Mesenchymal stem cell (in vitro differentiated cells and primary cell): ENCODE data around the gene FGB.
A peak's percentile ranks its signal among the peaks of the same experiment; 100 is the strongest.

Experiments
- DNase-seq: peaks from one replicate; pipeline ENCODE4 v3.0.0-alpha.2; 2013
- H2AFZ ChIP-seq: one replicate; pipeline ENCODE4 v1.6.1; 2013; ENCODE audit warnings: low read depth, mild to moderate bottlenecking, control low read depth, inconsistent platforms, low read length, moderate library complexity
- H2AK5ac ChIP-seq: 2 replicates; pipeline ENCODE4 v1.6.1; 2013; ENCODE audit warnings: low read length, moderate library complexity, mild to moderate bottlenecking, inconsistent platforms; ENCODE audit not compliant: severe bottlenecking
- H2BK120ac ChIP-seq: one replicate; pipeline ENCODE4 v1.6.1; 2013; ENCODE audit warnings: low read depth, mild to moderate bottlenecking, inconsistent platforms, low read length, moderate library complexity
- H2BK12ac ChIP-seq, 2 experiments: one replicate each; pipeline ENCODE4 v1.6.1; 2013; ENCODE audit warnings: inconsistent platforms in 2 of 2, low read length in 2 of 2, mild to moderate bottlenecking in 2 of 2, moderate library complexity in 2 of 2, control low read depth in 1 of 2
- H2BK15ac ChIP-seq: one replicate; pipeline ENCODE4 v1.6.1; 2013; ENCODE audit warnings: mild to moderate bottlenecking, low read depth, inconsistent platforms; ENCODE audit not compliant: poor library complexity, severe bottlenecking
- H2BK5ac ChIP-seq: 2 replicates; pipeline ENCODE4 v1.6.1; 2013; ENCODE audit warnings: low read depth, mild to moderate bottlenecking, low read length, control low read depth, inconsistent platforms; ENCODE audit not compliant: poor library complexity, severe bottlenecking
- H3K14ac ChIP-seq, 2 experiments: one replicate each; pipeline ENCODE4 v1.6.1; 2013; ENCODE audit warnings: inconsistent platforms in 2 of 2, low read length in 2 of 2, control low read depth in 1 of 2, mild to moderate bottlenecking in 1 of 2, moderate library complexity in 1 of 2
- H3K18ac ChIP-seq, 2 experiments: one replicate each; pipeline ENCODE4 v1.6.1; 2013; ENCODE audit warnings: inconsistent platforms in 2 of 2, low read length in 2 of 2, control low read depth in 1 of 2, low read depth in 1 of 2, mild to moderate bottlenecking in 1 of 2
- H3K23ac ChIP-seq, 2 experiments: one replicate each; pipeline ENCODE4 v1.6.1; 2013; ENCODE audit warnings: inconsistent platforms in 2 of 2, low read length in 2 of 2, mild to moderate bottlenecking in 2 of 2, moderate library complexity in 2 of 2, control low read depth in 1 of 2
- H3K27ac ChIP-seq: 2 replicates; pipeline ENCODE4 v1.5.1; 2013; ENCODE audit warnings: mild to moderate bottlenecking, moderate library complexity, low read length, control low read depth, inconsistent platforms; ENCODE audit not compliant: poor library complexity, severe bottlenecking
- H3K27me3 ChIP-seq, 2 experiments: 2 replicates each; pipeline versions ENCODE4 v1.6.1 to v1.7.0; 2013; ENCODE audit warnings: low read length in 2 of 2, mild to moderate bottlenecking in 2 of 2, moderate library complexity in 2 of 2, control low read depth in 1 of 2, inconsistent platforms in 1 of 2; ENCODE audit not compliant: control insufficient read depth in 1 of 2, insufficient read depth in 1 of 2
- H3K36me3 ChIP-seq, 2 experiments: 2 replicates each; pipeline versions ENCODE4 v1.6.1 to v1.7.0; 2013; ENCODE audit warnings: low read length in 2 of 2, control low read depth in 1 of 2, inconsistent platforms in 1 of 2, low read depth in 1 of 2, mild to moderate bottlenecking in 1 of 2; ENCODE audit not compliant: insufficient read depth in 2 of 2, control insufficient read depth in 1 of 2
- H3K4ac ChIP-seq, 2 experiments: one replicate each; pipeline ENCODE4 v1.6.1; 2013; ENCODE audit warnings: inconsistent platforms in 2 of 2, low read length in 2 of 2, mild to moderate bottlenecking in 2 of 2, moderate library complexity in 2 of 2, control low read depth in 1 of 2, low read depth in 1 of 2
- H3K4me1 ChIP-seq: 2 replicates; pipeline ENCODE4 v1.6.1; 2013; ENCODE audit warnings: low read depth, low read length, control low read depth; ENCODE audit not compliant: control insufficient read depth, insufficient read depth
- H3K4me2 ChIP-seq: 2 replicates; pipeline ENCODE4 v1.6.1; 2013; ENCODE audit warnings: low read length, mild to moderate bottlenecking, inconsistent platforms; ENCODE audit not compliant: poor library complexity, severe bottlenecking
- H3K4me3 ChIP-seq, 2 experiments: 2 replicates each; pipeline versions ENCODE4 v1.5.1 to v1.7.0; 2013; ENCODE audit warnings: low read length in 2 of 2, mild to moderate bottlenecking in 2 of 2, control low read depth in 1 of 2, low read depth in 1 of 2; ENCODE audit not compliant: insufficient read depth in 1 of 2
- H3K79me1 ChIP-seq: replicated peaks from 2 replicates; pipeline ENCODE4 v1.6.1; 2013; ENCODE audit warnings: mild to moderate bottlenecking, control low read depth, low read length, inconsistent platforms; ENCODE audit not compliant: poor library complexity, severe bottlenecking
- H3K9ac ChIP-seq: 2 replicates; pipeline ENCODE4 v1.7.0; 2013; ENCODE audit warnings: mild to moderate bottlenecking, low read length, moderate library complexity
- H3K9me3 ChIP-seq: 2 replicates; pipeline ENCODE4 v1.7.0; 2013; ENCODE audit warnings: mild to moderate bottlenecking, low read length; ENCODE audit not compliant: control insufficient read depth
- H4K8ac ChIP-seq: one replicate; pipeline ENCODE4 v1.6.1; 2013; ENCODE audit warnings: inconsistent platforms, mild to moderate bottlenecking, low read length, moderate library complexity
- H4K91ac ChIP-seq: one replicate; pipeline ENCODE4 v1.6.1; 2013; ENCODE audit warnings: mild to moderate bottlenecking, low read length, inconsistent platforms
- WGBS: methylation state at CpG from one replicate; pipeline ENCODE4 v1.1.7; 2013; ENCODE audit warnings: mixed read lengths; 5-methylcytosine and 5-hydroxymethylcytosine counted together

The FGB gene

GRCh38 chr4:154573190-154573870 is 10.5 kb downstream of the FGB start:
- no peak overlapping the region for H2AFZ ChIP-seq
- H3K79me1 ChIP-seq, result no peaks in the 10 kb centered on the region
- no peak overlapping the region for H2BK15ac ChIP-seq
- no peaks in the 10 kb centered on the region for H3K9me3 ChIP-seq
- H3K4ac ChIP-seq, result no peak overlapping the region
- no peaks in the 10 kb centered on the region for H3K36me3 ChIP-seq
- H2BK120ac ChIP-seq, result no peak overlapping the region
- no peak overlapping the region for H4K8ac ChIP-seq
- H3K27ac ChIP-seq, result peak overlapping the region; percentile 80
- H3K9ac ChIP-seq, result no peak overlapping the region
- H3K23ac ChIP-seq, result no peak overlapping the region
- H2BK12ac ChIP-seq, result no peak overlapping the region
- no peak overlapping the region for H4K91ac ChIP-seq
- H3K27me3 ChIP-seq, result no peaks in the 10 kb centered on the region
- no peak overlapping the region for H2AK5ac ChIP-seq
- no peak overlapping the region for H3K4me2 ChIP-seq
- no peaks in the 10 kb centered on the region for H3K4me1 ChIP-seq
- no peak overlapping the region for H3K18ac ChIP-seq
- no peak overlapping the region for H3K14ac ChIP-seq
- H3K4me3 ChIP-seq, result no peak overlapping the region
- 92% methylated on average over 4 of the region's 5 CpGs for WGBS
- no peak overlapping the region for H2BK5ac ChIP-seq
- no peak for DNase-seq

GRCh38 chr4:154574311-154574710 is 11.5 kb downstream of the FGB start:
- Histone ChIP-seq H4K8ac (no peak overlapping the region), H3K79me1 (no peaks in the 10 kb centered on the region), H3K27ac (peak overlapping the region; percentile 59), H2BK5ac (no peak overlapping the region), H3K23ac (no peak overlapping the region), H2BK120ac (no peak overlapping the region), H3K18ac (no peak overlapping the region), H3K9ac (no peak overlapping the region), H2BK12ac (no peak overlapping the region), H3K4me3 (no peak overlapping the region), H2AK5ac (no peak overlapping the region), H4K91ac (no peak overlapping the region), H3K4me1 (peaks cover 1% of the 10 kb centered on the region), H3K27me3 (no peaks in the 10 kb centered on the region), H3K4ac (no peak overlapping the region), H3K4me2 (no peak overlapping the region), H2AFZ (no peak overlapping the region), H3K14ac (no peak overlapping the region), H2BK15ac (no peak overlapping the region), H3K36me3 (no peaks in the 10 kb centered on the region), H3K9me3 (no peaks in the 10 kb centered on the region)
- DNase-seq, result no peak
- 85% methylated on average over 3 of the region's 3 CpGs for WGBS

- no peak for DNase-seq
- Histone ChIP-seq H3K4me2 (no peak overlapping the region), H2AFZ (no peak overlapping the region), H3K9ac (no peak overlapping the region), H2BK15ac (no peak overlapping the region), H3K4me3 (no peak overlapping the region), H3K36me3 (no peaks in the 10 kb centered on the region), H2BK120ac (no peak overlapping the region), H3K4ac (no peak overlapping the region), H3K27ac (no peak overlapping the region), H2BK5ac (no peak overlapping the region), H3K18ac (no peak overlapping the region), H3K27me3 (no peaks in the 10 kb centered on the region), H3K23ac (no peak overlapping the region), H2AK5ac (no peak overlapping the region), H3K4me1 (peaks cover 1% of the 10 kb centered on the region), H3K79me1 (no peaks in the 10 kb centered on the region), H4K8ac (no peak overlapping the region), H3K14ac (no peak overlapping the region), H4K91ac (no peak overlapping the region), H3K9me3 (no peaks in the 10 kb centered on the region), H2BK12ac (no peak overlapping the region)
- WGBS, result 71% methylated on average over 2 of the region's 2 CpGs
Measured at GRCh38 chr4:154577324-154577723, 14.5 kb downstream of the FGB start.

GRCh38 chr4:154578919-154579318 is 16.1 kb downstream of the FGB start:
- H2BK120ac ChIP-seq, result no peak overlapping the region
- no CpG with 5 or more reads among the region's 1 CpG for WGBS
- no peak overlapping the region for H2AK5ac ChIP-seq
- H3K23ac ChIP-seq, result no peak overlapping the region
- no peak for DNase-seq
- no peak overlapping the region for H4K91ac ChIP-seq
- no peak overlapping the region for H2BK5ac ChIP-seq
- H3K4me1 ChIP-seq, result peaks cover 1% of the 10 kb centered on the region
- no peaks in the 10 kb centered on the region for H3K36me3 ChIP-seq
- H3K9ac ChIP-seq, result no peak overlapping the region
- no peak overlapping the region for H3K4ac ChIP-seq
- H3K27ac ChIP-seq, result no peak overlapping the region
- no peak overlapping the region for H2BK15ac ChIP-seq
- no peaks in the 10 kb centered on the region for H3K27me3 ChIP-seq
- no peak overlapping the region for H3K18ac ChIP-seq
- H3K9me3 ChIP-seq, result no peaks in the 10 kb centered on the region
- no peak overlapping the region for H4K8ac ChIP-seq
- no peak overlapping the region for H3K14ac ChIP-seq
- no peak overlapping the region for H2AFZ ChIP-seq
- no peak overlapping the region for H3K4me2 ChIP-seq
- no peak overlapping the region for H2BK12ac ChIP-seq
- no peak overlapping the region for H3K4me3 ChIP-seq
- no peaks in the 10 kb centered on the region for H3K79me1 ChIP-seq
